D721Med (cell line): ENCODE data around the gene ARIH2.

Source experiments
- DNase-seq: peaks from one replicate; pipeline ENCODE4 v3.0.0; 2011; ENCODE audit warnings: low spot score; ENCODE audit not compliant: insufficient read length
- FAIRE-seq: peaks from 2 replicates; lab custom pipeline; 2011; peaks lifted over from hg19 to GRCh38; lab: Jason Lieb, UNC
- TF ChIP-seq, protein P1 (sequence below): IDR thresholded peaks from 2 replicates; pipeline ENCODE4 v1.5.1; 2012; ENCODE audit warnings: mild to moderate bottlenecking, control low read depth; ENCODE audit not compliant: insufficient read depth; ENCODE audit errors: missing control alignments

ARIH2 gene

DNA sequence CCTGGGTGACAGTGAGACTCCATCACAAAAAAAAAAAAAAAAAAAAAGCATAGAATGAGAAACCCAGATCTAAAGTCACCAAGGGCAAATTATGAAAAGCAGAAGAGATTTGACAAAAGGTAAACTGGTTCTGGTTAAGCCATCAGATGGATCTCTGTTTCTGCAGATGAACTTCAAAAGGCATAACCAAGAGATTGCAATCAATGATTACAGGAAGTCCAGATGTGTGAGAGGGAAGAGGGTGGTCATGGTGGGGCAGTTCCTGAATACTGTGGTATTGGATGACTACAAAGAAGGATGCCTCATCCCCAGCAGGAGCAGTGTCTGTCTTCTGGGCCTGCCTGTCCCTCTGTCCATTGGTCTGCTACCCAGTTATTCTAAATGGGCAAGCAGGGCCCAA lies 75.2 kb downstream of the ARIH2 start:
- FAIRE-seq (no peak), DNase-seq (no peak)
- TF ChIP-seq, protein P1, sequence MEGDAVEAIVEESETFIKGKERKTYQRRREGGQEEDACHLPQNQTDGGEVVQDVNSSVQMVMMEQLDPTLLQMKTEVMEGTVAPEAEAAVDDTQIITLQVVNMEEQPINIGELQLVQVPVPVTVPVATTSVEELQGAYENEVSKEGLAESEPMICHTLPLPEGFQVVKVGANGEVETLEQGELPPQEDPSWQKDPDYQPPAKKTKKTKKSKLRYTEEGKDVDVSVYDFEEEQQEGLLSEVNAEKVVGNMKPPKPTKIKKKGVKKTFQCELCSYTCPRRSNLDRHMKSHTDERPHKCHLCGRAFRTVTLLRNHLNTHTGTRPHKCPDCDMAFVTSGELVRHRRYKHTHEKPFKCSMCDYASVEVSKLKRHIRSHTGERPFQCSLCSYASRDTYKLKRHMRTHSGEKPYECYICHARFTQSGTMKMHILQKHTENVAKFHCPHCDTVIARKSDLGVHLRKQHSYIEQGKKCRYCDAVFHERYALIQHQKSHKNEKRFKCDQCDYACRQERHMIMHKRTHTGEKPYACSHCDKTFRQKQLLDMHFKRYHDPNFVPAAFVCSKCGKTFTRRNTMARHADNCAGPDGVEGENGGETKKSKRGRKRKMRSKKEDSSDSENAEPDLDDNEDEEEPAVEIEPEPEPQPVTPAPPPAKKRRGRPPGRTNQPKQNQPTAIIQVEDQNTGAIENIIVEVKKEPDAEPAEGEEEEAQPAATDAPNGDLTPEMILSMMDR: no peak

DNA sequence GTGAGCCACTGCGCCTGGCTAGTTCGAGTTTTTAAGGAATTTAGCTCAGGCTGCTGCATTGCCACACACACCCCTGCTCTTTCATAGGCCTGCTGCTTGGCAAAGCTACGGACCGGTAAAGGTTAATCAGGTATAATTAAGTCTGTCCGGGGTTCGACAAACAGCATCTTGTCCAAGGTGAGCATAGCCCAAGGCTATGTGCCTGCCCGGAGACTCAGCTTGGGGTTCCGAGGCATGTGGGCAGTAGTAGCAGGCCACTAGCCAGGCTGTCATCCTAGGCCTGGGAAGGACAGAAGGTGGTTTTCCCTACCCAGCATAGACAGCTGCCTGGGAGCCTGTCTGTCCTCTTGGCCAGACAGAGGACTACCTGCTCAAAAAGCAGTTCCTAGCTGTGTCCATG lies 78.0 kb downstream of the ARIH2 start:
- DNase-seq (no peak), FAIRE-seq (no peak)
- TF ChIP-seq, protein P1: no peak

DNA sequence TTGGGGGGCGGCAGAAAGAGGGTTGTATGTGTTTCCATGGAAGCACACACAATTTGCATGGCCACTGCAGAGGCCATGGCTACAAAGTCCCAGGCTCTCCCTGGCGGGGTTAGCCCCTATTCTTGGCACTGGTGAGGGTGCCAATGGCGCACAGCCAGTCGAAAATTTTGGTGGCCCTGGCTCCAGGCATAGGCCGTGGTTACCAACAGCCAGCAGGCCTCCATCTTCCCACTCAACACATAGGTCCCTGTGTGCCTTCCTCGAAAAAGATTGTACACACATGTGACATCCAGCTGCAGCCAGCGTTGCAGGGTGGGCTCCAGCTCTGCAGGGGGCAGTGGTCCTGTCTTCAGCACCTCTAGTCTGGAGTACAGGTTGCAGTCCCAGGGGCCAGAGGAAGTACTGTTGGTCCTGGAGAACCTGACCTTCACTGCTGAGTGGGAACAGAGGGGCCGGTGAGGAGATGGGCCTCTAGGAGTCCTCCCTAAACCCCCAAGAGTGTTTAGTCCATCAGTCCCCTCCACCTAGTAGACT lies 78.5 kb downstream of the ARIH2 start:
- no peak for DNase-seq
- TF ChIP-seq, protein P1: no peak
- no peak for FAIRE-seq

DNA sequence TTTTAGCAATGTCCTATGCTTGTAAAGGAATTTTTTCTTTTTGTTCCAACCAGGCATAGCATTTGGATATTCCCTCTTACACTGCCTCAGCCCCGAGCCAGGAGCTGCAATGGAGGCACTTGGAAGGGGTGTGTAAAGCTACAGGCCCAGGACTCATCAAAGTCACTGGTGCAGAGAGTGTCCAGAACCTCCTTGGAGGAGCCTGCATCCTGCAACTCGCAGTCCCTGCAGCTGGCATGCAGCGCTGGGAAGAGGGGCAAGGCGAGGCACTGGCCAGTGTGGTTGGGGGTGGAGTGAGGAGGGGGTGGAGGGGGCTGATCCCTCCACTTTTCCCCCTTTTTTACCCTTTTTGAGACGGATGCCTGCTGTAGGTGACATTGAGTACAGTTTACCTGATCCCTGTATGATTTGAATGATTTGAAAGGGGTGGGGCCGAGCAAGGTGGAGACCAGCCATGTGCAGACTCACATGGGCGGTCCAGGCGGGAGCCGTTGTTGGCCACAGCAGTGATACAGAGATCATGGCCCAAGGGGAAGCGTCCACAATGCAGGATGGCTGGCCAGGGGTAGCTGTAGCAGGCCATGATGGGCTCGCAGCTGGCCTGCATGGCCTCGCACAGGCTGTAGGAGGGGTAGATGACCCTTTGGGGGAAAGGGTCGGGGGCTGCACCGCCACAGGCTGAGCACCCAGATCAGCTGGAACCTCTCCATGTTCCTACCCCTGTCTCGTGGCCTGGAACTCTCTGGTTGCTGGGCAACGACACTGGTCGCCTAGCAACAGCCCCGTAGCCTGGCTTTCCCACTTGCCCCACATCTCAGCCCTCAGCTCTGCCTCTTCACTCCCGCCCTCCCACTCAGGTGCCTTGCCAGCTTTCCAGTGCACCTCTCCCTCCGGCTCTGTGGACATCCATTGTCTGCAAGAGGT lies 79.3 kb downstream of the ARIH2 start:
- peak; percentile 27 for DNase-seq
- FAIRE-seq: no peak
- TF ChIP-seq, protein P1: no peak

DNA sequence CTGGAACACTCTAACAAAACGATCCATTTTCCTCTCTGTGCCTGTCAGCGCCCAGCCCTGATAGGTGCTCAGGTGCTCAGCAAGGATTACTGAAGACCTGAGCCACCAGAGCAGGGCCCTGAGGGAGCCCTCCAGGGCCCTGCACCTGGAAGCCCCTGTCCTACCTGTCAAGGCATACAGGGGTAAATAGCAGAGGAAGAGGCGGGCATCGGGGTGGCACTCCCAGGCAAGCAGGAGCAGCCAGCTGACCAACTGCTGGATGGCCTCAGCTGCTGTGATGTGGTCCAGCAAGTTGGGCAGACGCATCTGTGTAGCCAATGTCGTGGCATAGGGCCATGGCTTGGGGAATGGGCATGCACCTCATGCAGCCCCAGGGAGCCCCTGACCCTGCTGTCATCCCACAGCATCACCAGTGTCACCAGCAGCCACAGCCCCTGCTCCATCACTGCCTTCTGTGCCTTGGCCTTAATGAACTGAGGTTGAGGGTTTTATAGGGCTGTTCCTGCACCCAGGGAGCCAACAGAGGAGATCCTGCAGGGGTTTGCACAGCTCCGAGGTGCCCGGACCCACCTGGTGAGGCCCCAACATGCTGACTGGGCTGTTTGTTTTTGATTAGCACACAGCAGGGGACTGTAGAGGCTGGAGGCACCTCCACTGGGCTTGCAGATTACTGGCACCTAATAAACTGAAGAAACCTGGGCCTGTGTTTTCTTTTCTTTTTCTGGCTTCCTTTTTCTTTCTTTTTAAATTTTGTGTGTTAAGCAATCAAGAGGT lies 80.6 kb downstream of the ARIH2 start:
- TF ChIP-seq, protein P1: no peak
- no peak for DNase-seq
- no peak for FAIRE-seq

DNA sequence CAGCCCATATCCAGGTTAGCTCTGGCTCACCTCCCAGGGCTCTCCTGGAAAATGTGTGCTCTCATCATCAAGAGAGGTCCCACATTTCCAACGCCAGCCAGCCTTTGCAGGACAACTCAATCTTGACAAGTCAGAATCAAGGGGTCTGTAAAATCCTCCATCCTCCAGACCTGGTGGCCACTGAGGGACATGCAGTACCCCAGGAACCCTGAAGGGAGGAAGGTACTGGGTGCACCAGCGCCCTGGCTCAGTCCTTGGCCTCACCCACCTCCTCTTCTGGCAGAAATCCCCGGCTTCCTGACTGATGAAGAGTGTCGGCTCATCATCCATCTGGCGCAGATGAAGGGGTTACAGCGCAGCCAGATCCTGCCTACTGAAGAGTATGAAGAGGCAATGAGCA lies 82.5 kb downstream of the ARIH2 start:
- FAIRE-seq: no peak
- no peak for DNase-seq
- TF ChIP-seq, protein P1: no peak
